Measurements from ENCODE around the gene ADARB2. TPM values are rescaled to one million over a fixed set of nuclear protein-coding genes. Genes with fewer than 3 reads are reported as not detected.

The ADARB2 gene
- total and polyA plus RNA-seq, 8 donors, result 0.41 to 0.92 (median 0.76) TPM

- H3K9me3 ChIP-seq, result no peaks in the 10 kb centered on the region
- DNase-seq (no peak), ATAC-seq (no peak)
Measured at GRCh38 chr10:1347962-1348772, 389.2 kb downstream of the ADARB2 start.

GRCh38 chr10:1347525-1347924 is 389.8 kb downstream of the ADARB2 start:
- ATAC-seq (no peak), DNase-seq (no peak)
- intact Hi-C loops (cut with DNase I), result no loop called here
- no peak overlapping the region for H3K27ac ChIP-seq
- no peak overlapping the region for H3K4me3 ChIP-seq
- no peaks in the 10 kb centered on the region for H3K4me1 ChIP-seq
- H3K27me3 ChIP-seq, result no peaks in the 10 kb centered on the region
- H3K36me3 ChIP-seq, result no peaks in the 10 kb centered on the region
- no peak for TF ChIP-seq CTCF (IDR thresholded peaks at IDR 0.05)
- no peaks in the 10 kb centered on the region for H3K9me3 ChIP-seq

More at GRCh38 chr10:1347962-1348772, 389.2 kb downstream of the ADARB2 start:
- TF ChIP-seq CTCF (IDR thresholded peaks at IDR 0.05), result no peak
- Histone ChIP-seq H3K27ac (no peak overlapping the region), H3K4me1 (no peaks in the 10 kb centered on the region), H3K36me3 (no peaks in the 10 kb centered on the region), H3K27me3 (no peaks in the 10 kb centered on the region), H3K4me3 (no peak overlapping the region)
- intact Hi-C loops (cut with DNase I), result no loop called here

GRCh38 chr10:1346201-1346600 is 391.1 kb downstream of the ADARB2 start:
- no peak overlapping the region for H3K27ac ChIP-seq
- ATAC-seq (no peak), DNase-seq (no peak)
- no peak for TF ChIP-seq CTCF (IDR thresholded peaks at IDR 0.05)
- H3K36me3 ChIP-seq, result no peaks in the 10 kb centered on the region
- intact Hi-C loops (cut with DNase I), result no loop called here
- no peaks in the 10 kb centered on the region for H3K27me3 ChIP-seq
- H3K4me3 ChIP-seq, result no peak overlapping the region
- no peaks in the 10 kb centered on the region for H3K4me1 ChIP-seq
- no peaks in the 10 kb centered on the region for H3K9me3 ChIP-seq

- Histone ChIP-seq H3K4me1 (no peaks in the 10 kb centered on the region), H3K27ac (no peak overlapping the region), H3K9me3 (no peaks in the 10 kb centered on the region), H3K4me3 (no peak overlapping the region), H3K36me3 (no peaks in the 10 kb centered on the region), H3K27me3 (no peaks in the 10 kb centered on the region)
- no peak for ATAC-seq
- no peak for DNase-seq
- intact Hi-C loops (cut with DNase I), result no loop called here
- TF ChIP-seq CTCF (IDR thresholded peaks at IDR 0.05), result no peak
Measured at GRCh38 chr10:1345368-1345767, 392.0 kb downstream of the ADARB2 start.

GRCh38 chr10:1344846-1345245 is 392.5 kb downstream of the ADARB2 start:
- no peak for ATAC-seq
- Histone ChIP-seq H3K36me3 (no peaks in the 10 kb centered on the region), H3K4me1 (no peaks in the 10 kb centered on the region), H3K9me3 (no peaks in the 10 kb centered on the region), H3K4me3 (no peak overlapping the region), H3K27ac (no peak overlapping the region), H3K27me3 (no peaks in the 10 kb centered on the region)
- DNase-seq, result no peak
- TF ChIP-seq CTCF (IDR thresholded peaks at IDR 0.05), result no peak
- intact Hi-C loops (cut with DNase I), result no loop called here
